NCI-H460 (cell line): ENCODE results near the gene CTDNEP1. TPM values are rescaled to one million over a fixed set of nuclear protein-coding genes. Genes with fewer than 3 reads are reported as not detected.
A peak's percentile ranks its signal among the peaks of the same experiment; 100 is the strongest.

Experiments
- DNase-seq: peaks from one replicate; pipeline ENCODE4 v3.0.0-alpha.2; 2016; ENCODE audit warnings: low read depth; ENCODE audit errors: extremely low read depth
- total RNA-seq: library from RNA; depleted of rRNA; stranded (reverse); fragments of >200 nt; shearing (Covaris generic); gene quantifications from 2 replicates; pipeline ENCODE4 v1.2.3, GENCODE V29; 2014

CTDNEP1 gene
- total RNA-seq, 1 experiment from 2014 or later = 46.9 TPM

DNA sequence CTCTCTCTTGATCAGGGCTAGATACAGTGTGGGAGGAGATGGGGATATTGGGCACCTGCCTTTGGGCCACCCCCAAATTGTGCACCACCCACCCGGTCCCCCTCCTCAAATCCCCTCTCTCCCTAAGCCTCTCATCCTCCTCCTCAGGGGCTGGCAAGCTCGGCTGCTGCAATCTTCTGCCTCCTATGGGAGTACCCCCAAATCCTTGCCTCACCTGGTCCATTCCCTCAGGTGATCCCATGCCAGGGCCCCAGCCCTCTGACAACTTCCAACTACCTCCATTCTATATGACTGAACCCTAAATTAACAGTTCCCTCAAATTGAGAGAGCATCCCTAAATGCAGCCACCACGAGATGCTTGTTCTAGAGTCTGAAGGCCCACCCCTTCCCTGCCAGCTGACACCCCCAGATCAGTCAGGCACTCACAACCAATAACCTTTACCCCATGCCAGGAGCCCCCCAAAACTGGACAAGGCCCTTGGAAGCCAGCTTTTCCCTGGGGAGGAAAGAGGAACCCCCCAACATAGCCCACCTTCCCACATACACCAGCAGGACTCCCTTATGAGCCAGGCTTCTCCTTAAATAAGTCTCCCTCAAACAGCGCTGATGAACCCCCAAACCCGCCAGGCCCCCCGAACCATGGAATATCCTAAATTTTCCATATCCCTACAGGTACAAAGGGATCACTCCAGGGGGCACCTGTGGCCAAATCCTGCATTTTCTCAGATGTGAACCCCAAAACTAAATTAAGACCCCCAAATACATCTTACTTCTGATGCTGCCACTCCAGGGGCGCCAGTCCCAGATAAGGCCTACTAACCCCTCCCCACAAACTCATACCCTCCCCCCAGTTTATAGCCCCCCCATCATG lies 35.1 kb downstream of the CTDNEP1 start:
- no peak for DNase-seq

DNA sequence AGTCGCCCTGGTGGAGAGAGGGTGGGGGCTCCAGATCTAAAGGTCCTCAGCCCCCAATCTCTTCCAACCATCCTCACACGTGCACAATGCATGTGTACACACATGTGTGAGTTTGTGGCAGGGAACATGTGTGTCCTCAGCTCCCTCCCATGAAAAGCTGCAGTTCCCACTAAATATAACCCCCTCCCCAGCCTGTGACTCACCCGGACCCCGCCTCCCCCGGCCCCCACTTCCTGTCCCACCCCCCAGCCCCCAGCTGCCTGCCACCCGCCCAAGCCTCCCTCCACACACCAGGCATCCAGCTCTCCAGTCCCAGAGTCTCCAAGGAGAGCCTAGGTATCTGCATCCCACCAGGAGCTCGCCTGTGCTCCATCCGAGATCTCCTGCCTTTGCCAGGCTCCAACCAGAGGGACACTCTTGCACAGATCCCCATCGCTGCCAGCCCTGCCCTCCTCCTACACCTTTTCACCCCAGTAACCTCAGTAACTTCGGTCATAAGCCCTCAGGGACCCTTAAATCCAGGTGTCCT lies 35.8 kb downstream of the CTDNEP1 start:
- DNase-seq = no peak

DNA sequence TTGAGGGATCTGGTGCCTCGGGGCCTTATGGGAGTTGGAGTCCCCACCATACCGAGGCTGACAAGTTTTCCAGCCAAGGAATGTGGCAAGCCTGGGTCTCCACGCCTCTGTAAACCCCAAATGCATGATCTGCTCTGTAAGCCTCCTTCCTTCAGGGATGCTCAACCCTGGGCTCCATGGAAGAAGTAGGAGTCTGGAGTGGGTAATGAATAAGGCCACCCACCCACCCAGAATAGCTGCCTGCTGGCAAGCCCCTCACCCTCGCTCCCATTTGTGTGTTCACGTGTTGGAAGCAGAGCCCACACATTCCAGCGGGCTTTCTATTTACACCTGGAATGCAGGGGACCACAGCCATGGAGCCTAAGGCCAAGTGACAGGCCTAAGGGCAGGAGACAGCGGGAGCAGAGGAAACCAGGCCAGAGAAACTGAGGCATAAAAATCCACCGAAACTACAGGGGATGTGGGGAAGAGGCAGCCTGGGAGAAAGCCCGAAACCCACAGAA lies 36.3 kb downstream of the CTDNEP1 start:
- DNase-seq = no peak

DNA sequence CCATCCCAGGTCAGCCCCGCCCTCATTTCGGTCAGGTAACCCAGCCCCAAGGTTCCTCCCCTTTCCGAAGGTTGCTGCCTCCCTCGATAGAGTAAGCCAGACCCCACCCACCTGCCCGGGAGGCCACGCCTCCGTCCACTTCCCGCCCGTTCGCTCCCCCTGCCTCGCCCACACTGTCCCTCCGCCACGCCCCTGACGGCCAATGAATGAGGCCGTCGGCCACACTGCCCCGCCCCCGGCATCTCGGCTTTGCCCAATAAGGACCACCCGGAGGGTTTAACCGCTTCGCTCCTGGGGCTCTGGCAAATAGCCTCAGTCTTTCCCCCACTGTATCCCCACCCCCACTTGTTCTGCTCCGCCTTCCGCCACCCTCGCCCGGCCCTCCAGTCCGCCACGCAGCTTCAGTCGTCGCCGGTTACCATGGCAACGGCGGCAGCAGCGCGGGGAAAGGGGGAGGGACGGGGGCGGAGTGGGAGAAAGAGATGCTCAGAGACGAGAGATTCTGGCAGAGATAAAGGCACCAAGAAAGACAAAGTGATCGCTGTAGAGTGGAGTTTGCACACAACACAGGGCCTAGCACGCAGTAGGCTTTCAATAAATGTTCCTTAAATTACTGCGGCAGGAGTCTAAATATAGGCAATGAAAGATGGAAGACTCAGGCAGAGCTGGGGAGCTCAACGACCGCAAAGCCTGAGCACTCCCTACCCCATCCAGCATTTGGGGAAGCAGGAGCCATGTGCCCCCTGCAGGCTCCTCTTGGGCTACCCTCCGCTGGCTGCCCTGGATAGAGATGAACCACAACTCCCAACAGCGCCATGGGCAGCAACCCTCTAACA lies 37.0 kb downstream of the CTDNEP1 start:
- DNase-seq = peak; percentile 96

DNA sequence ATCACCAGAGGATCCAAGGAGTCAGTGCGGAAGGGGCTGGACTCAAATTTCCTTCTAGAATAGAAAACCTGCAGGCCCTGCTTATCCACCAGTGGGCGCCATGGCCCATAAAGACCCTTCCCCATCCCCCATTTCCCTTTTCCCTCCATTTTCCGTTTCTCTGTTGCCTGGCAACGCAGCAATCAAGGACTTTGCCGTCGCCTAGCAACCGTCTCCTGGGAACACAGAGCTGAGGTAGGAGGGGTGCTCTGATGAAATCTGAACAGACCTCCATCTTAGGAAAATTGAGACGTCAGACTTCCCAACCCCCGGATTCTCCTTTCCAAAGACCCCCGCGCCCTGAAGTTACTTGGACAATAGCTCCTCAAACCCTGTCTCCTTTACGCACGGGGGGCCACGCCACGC lies 37.6 kb downstream of the CTDNEP1 start:
- DNase-seq = no peak

DNA sequence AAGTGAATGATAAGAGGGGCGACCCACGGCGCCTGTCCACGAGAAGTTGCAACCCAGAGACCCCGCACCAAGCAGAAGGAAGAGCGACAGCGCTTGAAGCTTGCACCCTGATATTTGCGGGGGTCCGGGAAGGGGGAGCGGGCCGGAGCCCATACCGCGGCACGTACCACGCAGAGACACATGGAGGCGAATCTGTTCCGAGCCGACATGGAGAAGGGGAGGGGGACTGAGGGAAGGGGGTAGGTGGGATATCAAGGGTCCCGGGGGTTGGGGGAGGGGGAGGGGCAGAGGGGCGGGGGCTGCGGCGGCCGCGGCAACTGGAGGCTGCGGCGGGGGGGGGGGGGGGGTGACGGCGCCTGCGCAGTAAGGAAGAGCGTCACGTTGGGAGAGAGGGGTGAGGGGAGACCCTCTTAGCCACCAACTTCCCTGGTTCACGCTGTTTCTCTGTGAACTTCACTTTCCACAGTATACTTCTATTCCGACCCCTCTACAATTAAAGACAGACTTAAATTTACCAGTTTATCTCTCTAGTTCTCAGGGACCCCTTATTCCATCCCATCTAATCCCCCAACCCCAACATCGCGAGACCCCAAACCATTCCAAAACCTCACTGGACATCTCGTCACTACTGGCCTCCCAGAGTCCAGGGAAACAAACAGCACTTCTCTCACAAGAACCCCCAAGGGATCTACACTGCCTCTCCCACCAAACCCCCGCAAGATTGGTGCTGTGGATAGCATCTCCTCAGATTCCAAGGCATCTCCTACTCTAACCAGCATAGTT lies 39.9 kb downstream of the CTDNEP1 start:
- no peak for DNase-seq

DNA sequence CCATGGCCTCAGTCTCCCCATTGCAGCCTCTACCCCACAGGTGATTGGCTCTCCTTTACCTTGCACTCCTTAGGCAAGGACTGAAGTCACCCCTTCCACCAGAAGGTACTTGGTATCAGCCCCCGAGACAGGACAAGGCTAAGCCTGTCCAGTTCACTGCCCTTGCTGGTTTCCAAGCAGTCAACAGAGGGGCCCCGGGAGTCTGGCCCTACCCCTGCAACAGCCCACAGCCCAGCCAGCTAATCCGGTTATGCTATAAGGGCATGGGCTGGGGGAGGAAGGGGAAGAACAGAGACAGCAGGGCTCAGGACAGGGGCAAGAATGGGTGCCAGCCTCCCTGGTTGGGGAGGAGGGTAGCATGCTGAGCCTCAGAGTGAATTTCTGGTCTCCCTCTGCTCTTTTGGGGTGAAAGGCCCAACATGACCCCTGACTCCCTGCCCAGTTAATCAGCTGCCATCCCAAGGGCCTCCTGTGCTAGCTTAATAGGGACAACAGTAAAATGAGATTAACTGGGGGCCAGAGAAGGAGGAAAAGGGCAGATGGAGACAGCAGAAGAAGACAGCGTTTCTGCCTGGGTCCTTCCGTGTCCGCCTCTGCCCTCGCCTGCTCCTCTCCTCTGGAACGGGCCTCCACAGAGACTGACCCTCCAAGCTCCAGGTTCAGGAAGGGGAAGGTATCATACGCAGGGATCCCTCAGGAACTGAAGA lies 42.6 kb downstream of the CTDNEP1 start:
- DNase-seq = no peak

DNA sequence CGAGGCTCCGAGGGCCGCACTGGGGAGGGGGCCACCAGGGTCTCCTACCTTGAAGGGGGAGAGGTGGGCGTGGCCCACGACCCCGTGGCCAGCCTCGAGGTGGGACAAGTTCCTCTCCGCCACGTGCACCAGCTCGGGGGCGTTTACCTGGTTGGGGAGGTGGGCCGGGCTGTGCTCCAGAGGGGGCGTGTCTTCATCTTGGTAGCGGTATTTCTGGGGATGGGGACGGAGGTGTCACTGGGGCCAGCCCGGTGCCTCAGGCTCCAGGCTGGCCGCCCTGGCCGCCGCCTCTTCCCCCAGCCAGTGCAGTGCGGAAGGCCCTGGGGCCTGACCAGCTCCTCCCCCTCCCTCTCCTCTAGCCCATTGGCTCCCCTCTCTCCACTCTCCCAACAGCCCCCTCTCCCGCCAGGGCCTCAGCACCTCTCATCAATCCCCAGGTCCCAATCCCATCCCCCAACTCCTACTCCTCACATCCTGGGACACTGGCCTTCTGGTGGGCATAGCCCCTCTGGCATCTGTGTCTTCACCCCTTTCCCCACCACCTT lies 43.4 kb downstream of the CTDNEP1 start:
- DNase-seq = no peak

DNA sequence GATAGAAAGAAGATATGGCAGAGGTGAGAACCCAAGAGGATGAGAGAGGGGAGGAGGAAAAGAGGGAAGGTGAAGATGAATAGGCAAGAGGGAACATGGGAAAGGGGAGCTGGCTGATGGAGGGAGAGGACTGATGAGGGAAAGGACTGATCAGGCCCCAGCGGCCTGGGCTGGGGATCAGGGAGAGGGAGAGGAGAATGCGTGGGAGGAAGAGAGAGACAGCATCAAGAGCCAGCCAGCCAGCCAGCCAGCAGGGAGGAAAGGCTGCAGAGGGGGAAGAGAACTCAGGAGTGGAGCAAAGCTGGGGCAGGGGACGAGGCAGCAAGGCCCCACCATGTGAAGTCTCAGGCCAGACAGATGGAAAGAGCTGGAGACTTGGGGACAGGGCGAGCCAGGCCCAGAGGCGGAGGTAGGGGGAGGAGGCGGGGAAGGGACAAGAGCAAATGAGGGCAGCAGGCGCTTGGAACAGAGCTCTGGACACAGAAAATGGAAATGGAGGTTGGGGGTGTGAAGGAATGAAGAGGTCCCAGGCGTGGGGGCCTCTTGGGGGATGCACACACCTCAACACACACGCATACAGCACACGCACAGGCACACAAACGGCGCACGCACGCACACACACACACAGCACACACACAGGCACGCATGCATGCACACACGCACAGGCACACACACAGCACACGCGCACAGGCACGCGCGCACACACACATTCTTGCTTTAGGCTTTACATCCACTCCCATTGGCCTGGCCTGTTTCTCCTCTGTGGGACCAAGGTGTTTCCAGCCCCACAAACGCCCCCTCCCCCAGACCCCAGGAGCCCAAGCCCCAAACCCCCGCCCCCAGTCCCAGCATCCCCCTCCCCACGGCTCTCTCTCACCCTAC lies 44.2 kb downstream of the CTDNEP1 start:
- no peak for DNase-seq

DNA sequence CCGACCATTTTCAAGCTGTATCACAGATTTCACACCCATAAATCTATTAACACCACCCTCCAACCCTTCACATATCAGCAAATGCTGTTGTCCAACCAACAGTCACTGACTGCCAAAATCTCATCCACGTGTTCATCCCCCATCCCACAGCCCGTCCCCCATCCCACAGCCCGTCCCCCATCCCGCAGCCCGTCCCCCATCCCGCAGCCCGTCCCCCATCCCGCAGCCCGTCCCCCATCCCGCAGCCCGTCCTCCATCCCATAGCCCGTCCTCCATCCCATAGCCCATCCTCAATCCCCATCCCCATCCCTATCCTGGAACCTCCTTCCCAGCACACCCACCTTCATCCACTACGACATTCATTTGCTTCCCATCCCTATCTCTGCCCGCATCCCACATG lies 46.0 kb downstream of the CTDNEP1 start:
- DNase-seq = no peak

DNA sequence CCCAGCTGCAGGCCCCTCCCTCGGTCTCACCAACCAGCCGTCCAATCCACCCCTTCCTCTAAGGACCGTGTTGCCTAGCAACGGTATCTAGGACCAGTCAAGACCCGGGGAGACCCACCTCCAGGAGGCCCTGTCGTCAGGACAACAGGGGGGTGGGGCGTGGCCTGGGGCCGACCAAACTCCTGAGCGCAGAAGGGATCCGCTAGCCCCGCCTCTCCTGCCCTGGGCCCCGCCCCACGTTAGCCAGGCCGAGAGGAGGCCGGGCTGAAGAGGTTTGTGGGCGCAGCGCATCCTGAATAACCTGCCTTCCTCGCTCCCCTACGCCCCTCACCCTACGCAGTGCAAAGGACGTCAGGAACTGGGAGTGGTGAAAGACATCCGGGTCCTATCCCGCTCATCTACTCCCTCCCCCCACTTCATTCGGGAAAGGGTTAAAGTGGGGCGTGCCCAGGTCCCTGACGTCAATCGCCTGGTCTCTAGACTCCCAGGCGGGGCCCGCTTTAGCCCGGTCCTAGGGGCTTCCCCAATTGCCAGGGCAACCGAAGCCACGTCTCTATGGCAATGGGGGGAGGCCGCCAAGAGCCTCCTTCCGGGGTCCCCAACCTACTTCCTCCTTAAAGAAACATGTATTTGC lies 46.6 kb downstream of the CTDNEP1 start:
- peak; percentile 74 for DNase-seq

DNA sequence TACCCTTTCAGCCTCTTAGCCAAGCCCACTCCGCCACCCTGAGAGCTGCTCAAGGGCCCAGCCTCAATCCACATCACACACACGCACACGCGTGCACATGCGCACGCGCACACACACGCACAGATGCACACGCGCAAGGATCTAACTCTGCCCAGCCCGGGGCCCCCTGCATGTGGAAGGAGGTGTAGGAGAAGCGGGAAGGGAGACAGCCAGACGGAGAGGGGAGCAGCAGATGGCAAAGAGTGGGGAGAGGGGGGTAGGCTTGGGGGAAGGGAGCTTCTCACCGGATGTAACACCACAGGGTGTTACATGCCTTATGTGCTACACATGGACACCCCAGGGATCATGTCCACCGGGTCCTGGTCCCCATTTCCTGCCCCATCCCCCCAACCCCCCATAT lies 47.2 kb downstream of the CTDNEP1 start:
- no peak for DNase-seq

DNA sequence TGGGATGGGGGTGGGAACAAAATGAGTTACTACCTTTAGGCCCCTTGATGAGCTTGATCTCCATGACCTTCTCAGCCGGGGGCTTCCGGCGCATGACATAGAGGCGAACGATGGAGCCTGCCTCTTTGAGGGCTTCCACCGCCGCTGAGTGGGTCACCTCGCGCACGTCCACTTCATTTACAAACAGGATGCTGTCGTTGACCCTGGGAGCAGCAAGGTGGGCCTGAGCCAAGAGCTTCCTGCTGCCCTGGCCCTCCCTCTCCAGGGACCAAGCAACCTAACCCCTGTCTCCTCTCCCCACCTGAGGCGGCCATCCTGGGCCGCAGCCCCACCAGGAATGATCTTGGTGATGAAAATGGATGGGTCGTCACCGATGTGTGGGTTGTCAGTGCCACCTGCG lies 48.1 kb downstream of the CTDNEP1 start:
- no peak for DNase-seq

DNA sequence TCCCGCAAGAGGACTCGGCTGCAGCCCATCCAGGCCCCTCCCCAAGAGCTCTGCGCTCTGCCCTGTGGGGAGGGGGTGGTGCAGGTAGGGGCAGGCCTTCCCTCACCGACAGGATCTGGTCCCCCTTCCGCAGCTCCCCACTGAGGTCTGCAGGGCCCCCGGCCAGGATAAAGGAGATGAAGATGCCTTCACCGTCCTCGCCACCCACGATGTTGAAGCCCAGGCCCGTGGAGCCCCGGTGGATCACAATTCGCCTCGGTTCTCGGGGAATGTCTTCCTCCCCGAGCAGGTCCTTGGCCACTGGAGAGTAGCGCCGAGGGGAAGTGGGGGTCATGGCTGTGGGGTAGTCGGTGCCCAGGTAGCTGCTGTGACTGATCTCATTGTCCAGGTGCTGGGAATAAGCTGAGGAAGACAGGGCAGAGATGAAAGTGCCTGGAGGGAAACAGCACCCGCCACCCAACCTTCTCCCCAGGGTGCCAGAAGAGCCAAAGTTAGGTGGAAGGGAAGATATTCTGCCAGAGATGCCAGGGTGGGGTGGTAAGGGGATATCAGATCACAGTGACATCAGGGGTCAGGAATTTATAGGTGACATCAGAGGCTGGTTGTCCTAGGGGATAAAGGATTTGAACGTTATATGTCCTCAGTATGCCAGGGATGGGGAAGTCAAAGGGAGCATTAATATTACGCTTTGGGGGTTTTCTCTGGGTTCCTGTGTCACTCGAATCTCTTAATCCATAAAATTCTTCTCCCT lies 54.7 kb downstream of the CTDNEP1 start:
- DNase-seq = no peak

DNA sequence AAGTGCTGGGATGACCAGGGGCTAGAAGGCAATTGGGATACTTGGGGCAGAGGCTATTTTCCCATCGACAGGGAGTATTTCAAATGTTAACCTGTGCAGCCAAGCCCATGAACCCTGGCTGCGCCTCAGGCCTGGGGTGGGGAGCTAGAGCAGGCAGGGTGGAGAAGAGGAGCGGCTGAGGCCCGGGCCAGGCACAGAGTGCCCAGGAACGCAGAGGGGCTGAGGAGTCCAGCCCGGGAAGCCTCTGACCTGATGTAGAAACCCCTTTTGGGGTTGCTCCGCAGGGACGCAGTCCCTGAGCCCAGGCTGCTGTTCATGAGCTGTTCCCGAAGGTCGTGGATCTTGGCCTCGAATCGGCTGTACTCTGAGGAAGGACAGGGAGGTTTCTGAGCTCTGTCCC lies 55.6 kb downstream of the CTDNEP1 start:
- no peak for DNase-seq
